ENCODE measurements around the gene SSBP1.
"Not testable (repeated sequence)": the region's sequence is repeated elsewhere in the genome, so short reads cannot be mapped to it uniquely, and the experiment has no call there.

The SSBP1 gene

GRCh38 chr7:141737836-141738591 lies at the start of gene SSBP1:
TSS of gene SSBP1 (plus strand) at chr7:141738358. CDS start at chr7:141739167, 809 bp downstream.
- DNase-seq (ENCODE audit: low read depth in 2 of 2): peak; percentile 83 to 86

GRCh38 chr7:141689072-141689825 lies 48.9 kb upstream of the SSBP1 start:
- DNase-seq (ENCODE audit: low read depth in 2 of 2): not testable (repeated sequence)

GRCh38 chr7:141691540-141691939 lies 46.6 kb upstream of the SSBP1 start:
- DNase-seq (ENCODE audit: low read depth in 2 of 2): no peak

GRCh38 chr7:141691961-141692360 lies 46.2 kb upstream of the SSBP1 start:
- DNase-seq (ENCODE audit: low read depth in 2 of 2): no peak

- no peak for DNase-seq (ENCODE audit: low read depth in 2 of 2)
Observed at GRCh38 chr7:141693082-141693481, 45.1 kb upstream of the SSBP1 start.

- DNase-seq (ENCODE audit: low read depth in 2 of 2): no peak
Observed at GRCh38 chr7:141695803-141696289, 42.3 kb upstream of the SSBP1 start.

GRCh38 chr7:141696348-141696747 lies 41.8 kb upstream of the SSBP1 start:
- DNase-seq (ENCODE audit: low read depth in 2 of 2): no peak

- no peak for DNase-seq (ENCODE audit: low read depth in 2 of 2)
Observed at GRCh38 chr7:141697211-141697871, 40.8 kb upstream of the SSBP1 start.

- no peak for DNase-seq (ENCODE audit: low read depth in 2 of 2)
Observed at GRCh38 chr7:141698247-141699015, 39.7 kb upstream of the SSBP1 start.

- no peak for DNase-seq (ENCODE audit: low read depth in 2 of 2)
Observed at GRCh38 chr7:141699860-141700259, 38.3 kb upstream of the SSBP1 start.

GRCh38 chr7:141700296-141700847 lies 37.8 kb upstream of the SSBP1 start:
- DNase-seq (ENCODE audit: low read depth in 2 of 2): no peak

GRCh38 chr7:141700848-141701371 lies 37.2 kb upstream of the SSBP1 start:
- DNase-seq (ENCODE audit: low read depth in 2 of 2): peak in 1 of 2 donors; percentile 1

GRCh38 chr7:141701489-141702046 lies 36.6 kb upstream of the SSBP1 start:
- DNase-seq (ENCODE audit: low read depth in 2 of 2): peak; percentile 46 to 53

GRCh38 chr7:141702047-141702567 lies 36.1 kb upstream of the SSBP1 start, which contains the start of gene DENND11:
TSS of gene DENND11 (minus strand) at chr7:141702166. CDS start at chr7:141702153, 13 bp downstream.
- peak in 1 of 2 donors; percentile 24 for DNase-seq (ENCODE audit: low read depth in 2 of 2)

GRCh38 chr7:141702892-141703291 lies 35.3 kb upstream of the SSBP1 start:
- DNase-seq (ENCODE audit: low read depth in 2 of 2): no peak

- no peak for DNase-seq (ENCODE audit: low read depth in 2 of 2)
Observed at GRCh38 chr7:141704112-141704511, 34.0 kb upstream of the SSBP1 start.

GRCh38 chr7:141704741-141705140 lies 33.4 kb upstream of the SSBP1 start:
- DNase-seq (ENCODE audit: low read depth in 2 of 2): no peak

GRCh38 chr7:141706239-141707064 lies 31.7 kb upstream of the SSBP1 start:
- DNase-seq (ENCODE audit: low read depth in 2 of 2): no peak

GRCh38 chr7:141708351-141708750 lies 29.8 kb upstream of the SSBP1 start, which contains the start of gene WEE2:
TSS of gene WEE2 (plus strand) at chr7:141708353. CDS start at chr7:141708759, 406 bp downstream.
- DNase-seq (ENCODE audit: low read depth in 2 of 2): no peak

All from stimulated activated CD8-positive, alpha-beta memory T cell treated with anti-CD3 and anti-CD28 coated beads, Interleukin-15, amount 100 ng/mL, for 4 hours (primary cell).